Colonic mucosa (tissue), 4 donors: Measurements from ENCODE around the gene ADCY2. TPM values are rescaled to one million over a fixed set of nuclear protein-coding genes. Genes with fewer than 3 reads are reported as not detected.

Source experiments
- DNase-seq: peaks from one replicate; pipeline ENCODE4 v3.0.0-alpha.2; 2020
- H3K27ac ChIP-seq: fragments of 200-600 bp; one replicate; pipeline ENCODE4 v1.8.0; 2021
- H3K27me3 ChIP-seq: fragments of 200-600 bp; one replicate; pipeline ENCODE4 v1.8.0; 2021
- H3K36me3 ChIP-seq: fragments of 200-600 bp; one replicate; pipeline ENCODE4 v1.8.0; 2021
- H3K4me1 ChIP-seq: fragments of 200-600 bp; one replicate; pipeline ENCODE4 v1.8.0; 2021; ENCODE audit warnings: mild to moderate bottlenecking
- H3K4me3 ChIP-seq: fragments of 200-600 bp; one replicate; pipeline ENCODE4 v1.8.0; 2021
- H3K9ac ChIP-seq, 2 donors: one replicate each; pipeline ENCODE4 v1.7.0; 2013; ENCODE audit warnings: control low read depth in 2 of 2, low read depth in 2 of 2, low read length in 2 of 2
- H3K9me3 ChIP-seq: fragments of 200-600 bp; one replicate; pipeline ENCODE4 v1.8.0; 2021
- intact Hi-C: fragments of 100-400 bp; cut with DNase I; formaldehyde crosslinking; loops from one replicate; pipeline ENCODE4 v1.14.1; 2022
- total RNA-seq, 2 donors: library from RNA; stranded (reverse); fragmentation: NEBNext Ultra II Directional in 1 of 2; extraction: Animal tissue kit (Norgen Biotek cat#: 25700) in 1 of 2; gene quantifications; one replicate each; pipeline ENCODE4 v1.2.1, GENCODE V29; 2021
- TF ChIP-seq, protein P1 (sequence below): fragments of 200-600 bp; IDR thresholded peaks from one replicate; pipeline ENCODE4 v1.8.0; 2022; ENCODE audit warnings: antibody characterized with exemption, mild to moderate bottlenecking
- donor health status: healthy.
- donor health status: DM: no; HTN: no; CAD: no.
- donor health status: DM: no; HTN: no; CAD: no.

Gene ADCY2
- total RNA-seq, 2 donors from 2014 or later = 0.67 to 1.9 TPM

DNA sequence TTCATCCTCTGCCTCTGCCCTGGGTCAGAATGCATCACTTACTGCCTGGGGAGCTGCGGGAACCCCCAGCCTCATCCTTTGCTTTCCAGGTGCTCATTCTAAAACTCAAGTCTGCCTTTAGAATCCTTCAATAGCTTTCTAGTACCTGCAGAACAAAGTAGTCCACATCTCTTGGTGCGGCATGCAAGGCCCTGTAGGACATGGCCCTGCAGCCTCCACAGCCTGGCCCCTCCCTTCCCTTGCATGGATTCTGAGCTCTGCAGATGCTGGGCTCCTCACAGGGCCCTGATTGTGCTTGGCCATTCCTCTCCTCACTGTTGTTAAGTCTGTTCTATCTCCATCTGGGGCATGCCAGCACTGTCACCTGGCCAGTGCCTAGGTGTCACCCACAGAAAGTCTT is 141.6 kb downstream of the ADCY2 start:
- Histone ChIP-seq H3K27ac (no peak overlapping the region), H3K9me3 (no peaks in the 10 kb centered on the region), H3K27me3 (no peaks in the 10 kb centered on the region), H3K4me1 (no peaks in the 10 kb centered on the region), H3K9ac (no peak overlapping the region), H3K36me3 (no peaks in the 10 kb centered on the region), H3K4me3 (no peak overlapping the region)
- TF ChIP-seq, protein P1, sequence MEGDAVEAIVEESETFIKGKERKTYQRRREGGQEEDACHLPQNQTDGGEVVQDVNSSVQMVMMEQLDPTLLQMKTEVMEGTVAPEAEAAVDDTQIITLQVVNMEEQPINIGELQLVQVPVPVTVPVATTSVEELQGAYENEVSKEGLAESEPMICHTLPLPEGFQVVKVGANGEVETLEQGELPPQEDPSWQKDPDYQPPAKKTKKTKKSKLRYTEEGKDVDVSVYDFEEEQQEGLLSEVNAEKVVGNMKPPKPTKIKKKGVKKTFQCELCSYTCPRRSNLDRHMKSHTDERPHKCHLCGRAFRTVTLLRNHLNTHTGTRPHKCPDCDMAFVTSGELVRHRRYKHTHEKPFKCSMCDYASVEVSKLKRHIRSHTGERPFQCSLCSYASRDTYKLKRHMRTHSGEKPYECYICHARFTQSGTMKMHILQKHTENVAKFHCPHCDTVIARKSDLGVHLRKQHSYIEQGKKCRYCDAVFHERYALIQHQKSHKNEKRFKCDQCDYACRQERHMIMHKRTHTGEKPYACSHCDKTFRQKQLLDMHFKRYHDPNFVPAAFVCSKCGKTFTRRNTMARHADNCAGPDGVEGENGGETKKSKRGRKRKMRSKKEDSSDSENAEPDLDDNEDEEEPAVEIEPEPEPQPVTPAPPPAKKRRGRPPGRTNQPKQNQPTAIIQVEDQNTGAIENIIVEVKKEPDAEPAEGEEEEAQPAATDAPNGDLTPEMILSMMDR = no peak
- no peak for DNase-seq
- intact Hi-C loops = no loop called here

DNA sequence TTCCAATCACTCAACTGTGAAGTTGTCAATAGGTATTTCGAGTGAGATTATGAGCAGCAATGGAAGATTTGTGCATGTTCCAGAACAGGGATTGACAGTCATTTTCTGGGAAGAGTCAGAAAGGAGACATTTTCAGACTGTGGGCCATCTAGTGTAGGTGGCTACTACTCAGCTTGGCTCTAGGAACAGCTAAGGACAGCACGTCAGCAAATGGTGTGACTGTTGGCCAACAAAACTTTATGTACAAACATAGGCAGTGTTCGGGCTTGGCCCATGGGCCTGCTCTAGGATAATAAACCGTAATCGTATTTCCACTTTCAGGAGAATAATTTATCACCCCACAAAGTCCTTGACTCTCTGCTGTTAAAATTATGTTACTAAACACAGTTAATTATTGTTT is 143.6 kb downstream of the ADCY2 start:
- intact Hi-C loops = no loop called here
- no peak overlapping the region for H3K27ac ChIP-seq
- no peaks in the 10 kb centered on the region for H3K9me3 ChIP-seq
- no peak overlapping the region for H3K4me3 ChIP-seq
- no peaks in the 10 kb centered on the region for H3K36me3 ChIP-seq
- no peak for DNase-seq
- no peaks in the 10 kb centered on the region for H3K4me1 ChIP-seq
- H3K27me3 ChIP-seq = no peaks in the 10 kb centered on the region
- TF ChIP-seq, protein P1 = no peak
- no peak overlapping the region for H3K9ac ChIP-seq

DNA sequence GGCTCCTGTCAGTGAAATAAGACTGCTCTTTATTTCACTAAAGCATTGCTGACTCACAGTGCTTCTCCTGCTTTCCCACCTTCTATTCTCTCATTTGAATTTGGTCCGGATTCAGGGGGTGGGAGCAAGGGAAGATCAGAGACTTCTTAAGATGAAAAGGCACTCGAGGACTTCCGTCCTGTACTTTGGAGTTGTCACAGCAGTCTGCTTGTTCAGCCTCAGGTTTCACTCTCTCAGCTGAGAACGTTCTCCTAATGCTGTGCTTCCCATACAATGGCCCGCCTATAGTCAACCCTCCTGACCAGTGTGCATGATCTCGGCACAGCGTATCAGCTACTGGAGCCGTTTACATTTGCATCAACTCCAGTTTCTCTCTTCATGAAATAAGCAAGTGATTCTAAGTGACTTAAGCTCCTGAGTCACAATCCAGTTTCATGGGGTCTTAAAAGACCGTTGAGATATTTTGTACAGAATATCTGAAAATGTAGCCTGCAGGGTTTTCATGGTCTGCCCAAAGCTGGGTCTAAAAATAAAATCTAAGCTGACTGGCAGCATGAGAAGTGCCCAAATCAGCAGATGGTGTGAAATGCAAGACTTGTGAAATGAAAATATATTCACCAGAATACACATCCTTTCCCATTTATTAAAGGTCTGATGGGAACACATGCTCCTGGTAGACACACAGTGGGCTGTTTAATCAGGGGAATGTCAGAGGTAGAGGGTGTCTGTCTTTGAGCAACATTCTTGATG is 145.0 kb downstream of the ADCY2 start:
- H3K36me3 ChIP-seq = no peaks in the 10 kb centered on the region

DNA sequence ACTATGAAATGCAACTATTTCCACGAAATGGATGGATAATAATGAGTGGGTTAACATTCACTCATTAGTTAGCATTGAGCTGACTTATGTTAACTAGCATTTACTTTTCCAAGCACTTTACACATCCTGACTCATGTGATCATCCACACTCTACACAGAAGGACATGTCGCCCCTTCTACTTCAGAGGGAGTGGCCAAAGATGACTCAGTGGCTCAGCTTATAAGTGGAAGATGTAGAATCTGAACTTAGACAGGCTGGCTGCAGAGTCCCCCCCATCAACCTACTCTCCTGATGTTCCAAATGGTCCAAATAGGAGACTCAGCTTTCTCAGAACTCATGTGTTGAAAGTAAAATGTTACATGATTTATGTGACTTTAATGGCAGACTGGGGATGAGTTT is 146.0 kb downstream of the ADCY2 start:
- no peak for DNase-seq
- no peaks in the 10 kb centered on the region for H3K4me1 ChIP-seq
- H3K27me3 ChIP-seq = no peaks in the 10 kb centered on the region
- no peaks in the 10 kb centered on the region for H3K36me3 ChIP-seq
- H3K9me3 ChIP-seq = no peaks in the 10 kb centered on the region
- H3K27ac ChIP-seq = no peak overlapping the region
- no peak overlapping the region for H3K9ac ChIP-seq
- H3K4me3 ChIP-seq = no peak overlapping the region
- intact Hi-C loops = no loop called here
- TF ChIP-seq, protein P1 = no peak

More for the DNA sequence above, 145.0 kb downstream of the ADCY2 start:
- Histone ChIP-seq H3K9ac (no peak overlapping the region), H3K4me3 (no peak overlapping the region), H3K9me3 (no peaks in the 10 kb centered on the region), H3K27ac (no peak overlapping the region), H3K27me3 (no peaks in the 10 kb centered on the region), H3K4me1 (no peaks in the 10 kb centered on the region)
- TF ChIP-seq, protein P1 = no peak
- no peak for DNase-seq
- intact Hi-C loops = no loop called here

DNA sequence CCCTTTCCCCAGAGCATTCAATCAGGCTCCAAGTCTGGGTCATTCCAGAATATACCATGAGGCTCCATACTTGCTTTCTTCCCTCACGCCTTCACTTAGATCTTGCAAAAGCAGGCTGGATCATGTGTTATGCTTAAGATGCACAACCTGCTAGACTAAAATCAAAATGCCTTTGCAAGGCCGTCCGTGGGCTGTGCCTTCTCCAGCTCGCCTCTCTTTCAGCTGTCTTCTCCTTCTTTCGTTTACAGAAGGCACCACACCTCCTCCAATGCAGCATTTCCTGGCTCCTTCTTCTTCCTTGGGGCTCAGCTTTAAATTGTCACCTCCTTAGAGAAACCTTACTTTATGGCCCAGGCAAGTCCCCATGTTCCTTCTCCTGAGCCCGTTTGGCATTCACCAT is 150.6 kb downstream of the ADCY2 start:
- no peak overlapping the region for H3K4me3 ChIP-seq
- no peaks in the 10 kb centered on the region for H3K9me3 ChIP-seq
- no peak for DNase-seq
- TF ChIP-seq, protein P1 = no peak
- H3K27me3 ChIP-seq = no peaks in the 10 kb centered on the region
- no peak overlapping the region for H3K9ac ChIP-seq
- H3K36me3 ChIP-seq = no peaks in the 10 kb centered on the region
- H3K27ac ChIP-seq = no peak overlapping the region
- intact Hi-C loops = no loop called here
- no peaks in the 10 kb centered on the region for H3K4me1 ChIP-seq
